IPS-NIHi7 (cell line): Measurements from ENCODE around the gene OPHN1.

Experiments used
- DNase-seq: peaks from one replicate; pipeline ENCODE4 v3.0.0; 2012; ENCODE audit warnings: mixed read lengths; ENCODE audit errors: extremely low spot score

OPHN1 gene, protein sequence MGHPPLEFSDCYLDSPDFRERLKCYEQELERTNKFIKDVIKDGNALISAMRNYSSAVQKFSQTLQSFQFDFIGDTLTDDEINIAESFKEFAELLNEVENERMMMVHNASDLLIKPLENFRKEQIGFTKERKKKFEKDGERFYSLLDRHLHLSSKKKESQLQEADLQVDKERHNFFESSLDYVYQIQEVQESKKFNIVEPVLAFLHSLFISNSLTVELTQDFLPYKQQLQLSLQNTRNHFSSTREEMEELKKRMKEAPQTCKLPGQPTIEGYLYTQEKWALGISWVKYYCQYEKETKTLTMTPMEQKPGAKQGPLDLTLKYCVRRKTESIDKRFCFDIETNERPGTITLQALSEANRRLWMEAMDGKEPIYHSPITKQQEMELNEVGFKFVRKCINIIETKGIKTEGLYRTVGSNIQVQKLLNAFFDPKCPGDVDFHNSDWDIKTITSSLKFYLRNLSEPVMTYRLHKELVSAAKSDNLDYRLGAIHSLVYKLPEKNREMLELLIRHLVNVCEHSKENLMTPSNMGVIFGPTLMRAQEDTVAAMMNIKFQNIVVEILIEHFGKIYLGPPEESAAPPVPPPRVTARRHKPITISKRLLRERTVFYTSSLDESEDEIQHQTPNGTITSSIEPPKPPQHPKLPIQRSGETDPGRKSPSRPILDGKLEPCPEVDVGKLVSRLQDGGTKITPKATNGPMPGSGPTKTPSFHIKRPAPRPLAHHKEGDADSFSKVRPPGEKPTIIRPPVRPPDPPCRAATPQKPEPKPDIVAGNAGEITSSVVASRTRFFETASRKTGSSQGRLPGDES

DNA sequence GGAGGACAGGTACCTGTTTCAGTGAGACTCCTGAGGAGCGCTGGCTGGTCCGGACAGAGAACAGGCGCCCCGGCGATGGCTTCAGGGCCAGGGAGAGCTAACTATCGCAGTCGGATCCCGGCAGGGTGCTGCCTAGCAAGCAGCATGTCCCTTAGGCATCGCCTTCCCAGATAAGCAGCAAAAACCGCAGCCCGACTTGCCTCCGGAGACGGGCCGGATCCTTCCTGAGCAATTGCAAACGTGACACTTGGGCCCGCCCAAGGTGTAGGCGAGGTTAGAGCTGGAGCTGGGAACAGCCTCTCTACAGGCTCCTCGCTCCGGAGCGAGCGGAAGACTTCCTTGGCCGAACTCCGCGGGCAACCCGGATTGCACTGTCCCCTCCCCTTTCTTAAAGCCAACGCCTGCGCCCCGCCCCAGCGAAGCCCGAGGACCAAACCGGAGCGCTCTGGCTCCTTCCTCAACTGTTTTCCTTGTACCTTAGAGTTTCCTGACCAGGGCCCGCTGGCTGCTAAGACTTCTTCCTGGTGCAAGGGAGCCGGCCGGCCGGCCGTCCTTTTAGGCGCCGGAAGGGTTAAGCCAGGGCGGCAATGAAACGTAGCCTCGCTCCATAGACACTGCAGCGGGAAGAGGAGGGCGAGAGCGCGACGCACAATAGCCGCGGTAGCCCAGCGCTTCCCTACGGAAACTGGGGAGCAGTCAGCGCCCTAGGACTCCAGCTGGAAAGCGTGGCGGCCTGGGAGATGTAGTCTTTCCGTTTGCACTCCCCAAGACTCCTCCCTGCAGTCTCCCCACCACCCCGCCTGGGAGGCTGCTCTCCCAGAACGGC lies at the start of gene OPHN1:
OPHN1 (minus strand) TSS at position 341 of the 826 bp plus-strand sequence. CDS start 475 bp downstream, outside the sequence.
- peak; percentile 66 for DNase-seq

DNA sequence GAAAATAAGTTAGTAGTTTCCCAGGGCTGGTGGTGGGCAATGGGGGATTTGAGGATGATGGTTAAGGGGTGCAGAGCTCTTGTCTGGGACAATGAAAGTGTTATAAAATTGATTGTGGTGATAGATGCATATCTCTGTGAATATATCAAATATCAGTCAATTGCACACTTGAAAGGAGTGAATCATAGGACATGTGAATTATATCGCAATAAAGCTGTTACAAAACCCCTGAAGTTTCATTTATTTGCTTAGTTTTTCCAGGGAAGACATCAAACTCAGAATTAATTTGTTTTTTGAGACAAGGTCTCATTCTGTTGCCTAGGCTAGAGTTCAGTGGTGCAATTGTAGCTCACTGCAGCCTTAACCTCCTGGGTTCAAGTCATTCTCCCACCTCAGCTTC lies 47.7 kb upstream of the OPHN1 start:
- DNase-seq = no peak

DNA sequence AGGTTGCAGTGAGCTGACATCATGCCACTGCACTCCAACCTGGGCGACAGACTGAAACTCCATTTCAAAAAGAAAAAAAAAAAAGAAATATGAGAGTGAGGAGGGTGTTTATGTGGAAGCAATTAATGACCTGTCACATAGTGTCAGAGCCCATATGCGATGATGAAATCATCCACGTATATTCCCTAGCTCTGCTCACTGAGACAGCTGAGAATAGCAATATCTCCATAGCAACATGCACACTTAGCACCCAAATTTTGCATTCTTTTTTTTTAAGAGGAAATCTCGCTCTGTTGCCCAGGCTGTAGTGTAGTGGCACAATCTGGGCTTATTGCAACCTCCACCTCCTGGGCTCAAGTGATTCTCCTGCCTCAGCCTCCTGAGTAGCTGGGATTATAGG lies 31.5 kb upstream of the OPHN1 start:
- DNase-seq = no peak

DNA sequence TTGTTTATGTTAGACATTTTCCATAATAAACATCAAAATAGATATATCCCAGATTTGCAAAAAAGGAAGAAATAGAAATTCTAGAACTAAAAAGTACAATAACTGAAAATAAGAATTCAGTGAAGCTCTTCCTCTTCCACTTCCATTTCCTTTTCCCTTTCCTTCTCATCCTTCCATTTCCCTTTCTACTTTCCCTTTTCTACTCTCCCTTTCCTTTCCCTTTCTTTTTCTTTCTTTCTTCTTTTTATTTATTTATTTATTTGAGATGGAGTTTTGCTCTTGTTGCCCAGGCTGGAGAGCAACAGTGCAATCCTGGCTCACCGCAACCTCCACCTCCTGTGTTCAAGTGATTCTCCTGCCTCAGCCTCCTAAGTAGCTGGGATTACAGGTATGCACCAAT lies 30.6 kb upstream of the OPHN1 start:
- DNase-seq = no peak

DNA sequence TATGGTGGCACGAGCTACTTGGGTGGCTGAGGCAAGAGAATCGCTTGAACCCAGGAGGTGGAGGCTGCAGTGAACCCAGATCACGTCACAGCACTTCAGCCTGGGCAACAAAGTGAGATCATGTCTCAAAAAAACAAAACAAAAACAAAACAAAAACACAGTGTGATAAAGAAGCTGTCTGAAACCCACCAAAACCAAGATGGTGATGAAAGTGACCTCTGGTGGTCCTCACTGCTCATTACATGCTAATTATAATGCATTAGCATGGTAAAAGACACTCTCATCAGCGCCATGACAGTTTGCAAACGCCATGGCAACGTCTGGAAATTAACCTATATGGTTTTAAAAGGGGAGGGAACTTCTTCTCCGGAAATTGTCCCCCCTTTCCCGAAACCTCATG lies 29.4 kb upstream of the OPHN1 start:
- no peak for DNase-seq

DNA sequence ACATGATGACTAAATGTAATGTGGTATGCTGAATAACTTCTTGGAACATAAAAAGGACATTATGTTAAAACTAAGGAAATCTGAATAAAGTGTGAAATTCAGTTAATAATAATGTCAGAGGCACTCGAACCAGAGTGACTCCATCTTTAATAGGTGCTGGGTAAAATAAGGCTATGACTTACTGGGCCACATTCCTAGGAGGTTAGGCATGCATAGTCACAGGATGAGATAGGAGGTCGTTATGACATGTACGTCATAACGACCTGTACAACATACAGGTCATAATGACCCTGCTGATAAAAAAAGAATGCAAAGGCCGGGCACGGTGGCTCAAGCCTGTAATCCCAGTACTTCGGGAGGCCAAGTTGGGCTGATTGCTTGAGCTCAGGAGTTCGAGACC lies 28.9 kb upstream of the OPHN1 start:
- no peak for DNase-seq

DNA sequence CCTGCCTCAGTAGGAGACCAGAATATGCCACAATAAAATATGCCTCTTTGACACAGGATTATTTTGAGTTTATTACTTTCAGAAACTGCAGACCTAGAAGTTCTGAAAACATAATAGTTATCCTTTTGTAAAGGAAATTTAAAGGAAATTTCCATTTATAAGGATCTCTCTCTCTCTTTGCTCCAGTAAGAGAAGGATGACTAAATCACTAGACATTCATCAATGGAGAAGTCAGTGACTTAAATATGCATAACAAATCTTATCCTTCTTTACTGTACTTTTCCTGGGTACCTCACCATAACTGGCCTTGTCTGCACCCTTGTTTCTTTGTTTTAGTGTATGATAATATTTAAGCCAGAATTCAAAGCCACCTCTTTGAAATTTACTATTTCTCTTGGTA lies 28.3 kb upstream of the OPHN1 start:
- DNase-seq = no peak

DNA sequence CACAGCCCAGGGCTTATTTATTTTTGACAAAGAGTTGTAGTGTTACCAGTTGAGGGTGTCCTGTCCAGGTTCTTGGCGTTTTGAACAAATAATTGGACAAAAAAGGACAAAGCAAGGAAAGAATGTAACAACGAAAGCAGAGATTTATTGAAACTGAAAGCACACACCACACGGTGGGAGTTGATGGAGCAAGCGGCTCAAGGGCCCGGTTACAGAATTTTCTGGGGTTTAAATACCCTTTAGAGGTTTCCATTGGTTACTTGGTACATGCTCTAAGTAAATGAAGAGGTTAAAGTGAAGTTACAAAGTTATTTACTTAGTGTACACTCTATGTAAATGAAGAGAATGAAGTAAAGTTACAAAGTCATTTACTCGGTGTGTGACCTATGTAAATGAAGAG lies 27.8 kb upstream of the OPHN1 start:
- no peak for DNase-seq

DNA sequence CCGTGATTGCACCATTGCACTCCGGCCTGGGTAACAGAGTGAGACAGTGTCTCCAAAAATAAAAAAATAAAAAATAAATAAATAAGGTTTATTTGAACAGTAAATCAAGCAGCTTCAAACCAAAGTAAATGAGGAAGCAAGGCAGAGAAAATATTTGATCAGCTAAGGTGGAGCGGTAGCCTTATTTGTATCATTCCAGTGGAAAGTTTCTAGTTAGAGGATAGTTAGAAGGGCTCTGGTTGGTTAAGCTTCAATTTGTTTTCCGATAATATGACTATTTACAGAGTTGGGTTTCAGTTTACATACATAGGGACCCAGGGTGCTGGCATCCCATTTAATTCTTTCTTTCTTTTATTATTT lies 21.8 kb upstream of the OPHN1 start:
- no peak for DNase-seq

DNA sequence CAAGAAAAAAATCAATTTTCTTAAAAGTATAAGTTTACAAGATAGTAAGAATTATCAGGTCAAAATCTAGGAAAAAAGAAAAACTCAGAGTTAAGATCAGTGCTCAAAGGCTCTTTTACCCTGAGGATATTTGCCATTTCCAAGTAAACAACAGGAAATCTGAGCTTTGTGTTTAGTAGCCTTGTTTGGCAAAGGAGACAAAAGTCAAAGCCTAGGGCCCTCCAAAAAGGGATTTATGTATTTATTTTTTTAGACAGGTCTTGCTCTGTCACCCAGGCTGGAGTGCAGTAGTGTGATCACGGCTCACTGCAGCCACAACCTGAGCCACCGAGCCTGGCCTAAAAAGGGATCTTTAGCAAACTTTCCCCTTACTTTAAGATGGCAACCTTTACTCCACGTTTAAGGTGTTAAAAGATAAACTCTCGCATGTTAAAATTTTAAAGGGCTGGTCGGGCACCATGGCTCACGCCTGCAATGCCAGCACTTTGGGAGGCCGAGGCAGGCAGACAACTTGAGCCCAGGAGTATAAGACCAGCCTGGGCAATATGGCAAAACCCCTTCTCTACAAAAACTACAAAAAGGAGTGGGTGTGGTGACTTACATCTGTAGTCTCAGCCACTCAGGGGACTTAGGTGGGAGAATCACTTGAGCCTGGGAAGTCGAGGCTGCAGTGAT lies 21.3 kb upstream of the OPHN1 start:
- no peak for DNase-seq

DNA sequence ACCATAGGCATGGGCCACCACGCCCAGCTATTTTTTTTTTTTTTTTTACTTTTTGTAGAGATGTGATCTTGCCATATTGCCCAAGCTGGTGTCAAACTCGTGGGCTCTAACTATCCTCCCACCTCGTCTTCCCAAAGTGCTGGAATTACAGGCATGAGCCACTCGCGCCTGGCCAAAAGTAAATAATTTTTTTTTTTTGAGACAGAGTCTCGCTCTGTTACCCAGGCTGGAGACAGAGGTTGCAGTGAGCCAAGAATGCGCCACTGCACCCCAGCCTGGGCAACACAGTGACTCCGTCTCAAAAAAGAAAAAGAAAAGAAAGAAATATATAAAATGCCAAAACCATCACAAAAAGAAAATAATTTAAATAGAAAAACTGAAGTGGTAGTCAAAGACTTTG lies 18.4 kb upstream of the OPHN1 start:
- DNase-seq = no peak

DNA sequence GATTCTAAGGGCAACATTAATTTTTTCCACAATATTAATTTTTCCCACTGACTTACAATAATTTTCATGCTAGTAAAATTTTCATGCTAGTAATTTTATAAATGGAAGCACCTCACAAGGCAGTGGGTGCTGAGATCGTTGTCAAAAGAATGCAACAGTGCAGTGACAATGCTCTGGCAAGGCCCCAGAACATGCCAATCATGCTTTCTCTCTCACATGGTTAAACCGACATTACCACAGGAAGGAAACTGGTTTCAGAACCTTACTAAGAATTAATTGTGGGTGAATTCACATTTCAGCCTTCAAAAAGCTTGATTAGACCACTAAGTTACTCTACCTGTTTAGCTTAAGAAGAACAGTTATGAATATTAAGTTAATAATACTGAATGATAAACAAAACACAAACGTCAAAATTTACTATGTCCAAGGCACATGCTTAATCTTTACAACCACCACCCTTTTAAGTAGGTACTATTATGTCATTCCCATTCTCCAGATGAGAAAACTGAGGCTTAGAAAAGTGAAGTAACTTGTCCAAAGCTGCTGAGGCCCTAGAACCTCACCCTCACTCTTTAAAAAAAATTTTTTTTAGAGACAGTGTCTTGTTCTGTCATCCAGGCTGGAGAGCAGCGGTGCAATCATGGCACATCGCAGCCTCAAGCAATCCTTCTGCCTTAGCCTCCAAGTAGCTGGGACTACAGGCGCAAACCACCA lies 10.0 kb upstream of the OPHN1 start:
- DNase-seq = no peak

DNA sequence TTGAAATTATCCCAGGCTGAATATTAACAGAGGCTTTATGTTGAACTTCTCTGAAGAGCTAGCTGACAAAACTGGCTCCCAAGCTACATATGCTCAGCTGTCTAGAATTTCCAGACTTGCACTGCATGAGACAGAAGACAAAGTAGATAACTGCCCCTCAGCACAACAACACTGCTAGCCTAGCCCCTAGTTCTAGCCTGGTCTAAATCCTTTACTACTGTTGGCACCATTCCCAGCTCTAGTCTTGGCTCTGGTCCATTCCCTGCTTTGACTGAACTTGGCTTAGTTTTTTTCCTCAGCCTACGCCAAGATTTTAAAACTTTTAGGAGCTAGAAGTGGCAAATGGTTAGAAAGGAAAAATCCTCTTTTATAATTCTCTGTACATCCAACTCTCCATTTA lies 7.6 kb upstream of the OPHN1 start:
- no peak for DNase-seq

DNA sequence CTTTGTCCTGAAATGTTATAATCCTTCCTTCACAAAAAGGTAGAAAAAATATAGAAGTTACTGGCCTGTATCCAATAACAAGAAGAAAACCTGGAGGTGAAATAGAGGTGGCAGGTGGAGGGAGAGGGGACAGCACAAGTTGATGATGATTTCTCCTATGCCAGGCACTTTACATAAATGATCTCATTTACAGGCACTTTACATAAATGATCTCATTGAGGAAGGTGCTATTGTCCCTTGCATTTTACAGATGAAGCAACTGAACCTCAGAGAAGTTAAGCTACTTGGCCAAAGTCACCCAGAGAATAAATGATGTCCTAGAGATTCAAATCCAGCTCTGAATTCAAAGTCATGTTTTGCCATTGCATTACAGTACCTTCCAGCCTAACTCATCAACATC lies 7.1 kb upstream of the OPHN1 start:
- DNase-seq = no peak

DNA sequence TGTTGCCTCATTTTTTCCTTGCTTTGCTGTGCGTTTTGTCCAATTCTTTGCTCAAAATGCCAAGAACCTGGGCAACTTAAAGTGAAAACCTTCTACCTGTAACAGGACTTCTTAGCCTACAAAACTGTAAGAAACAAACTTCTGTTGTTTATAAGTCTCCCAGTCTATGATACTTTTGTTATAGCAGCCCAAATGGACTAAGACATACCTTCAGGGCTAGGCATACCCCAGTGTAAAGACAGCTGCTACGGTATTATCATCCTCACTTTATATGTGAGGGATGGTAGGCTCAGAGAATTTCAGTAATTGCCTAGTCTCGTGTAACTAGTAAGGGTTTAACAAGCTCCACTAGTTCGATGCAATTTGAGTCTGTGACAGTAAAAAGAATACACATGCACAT lies 6.0 kb upstream of the OPHN1 start:
- DNase-seq = no peak

DNA sequence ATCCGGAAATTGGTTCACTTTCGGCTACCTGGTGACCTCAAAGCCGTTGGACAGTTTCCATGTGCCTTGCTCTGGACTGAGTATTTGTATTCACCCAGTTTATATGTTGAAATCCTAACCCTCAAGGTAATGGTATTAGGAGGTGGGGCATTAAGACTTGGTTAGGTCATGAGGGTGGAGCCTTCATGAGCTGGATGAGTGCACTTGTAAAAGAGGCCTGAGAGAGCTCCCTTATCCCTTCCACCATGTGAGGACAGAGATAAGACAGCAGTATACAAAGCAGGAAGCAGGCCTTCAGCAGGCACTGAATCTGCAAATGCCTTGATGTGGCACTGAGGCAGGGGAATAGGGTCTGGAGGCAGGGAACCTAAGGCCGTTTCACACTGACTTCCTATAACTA lies 5.3 kb upstream of the OPHN1 start:
- no peak for DNase-seq

DNA sequence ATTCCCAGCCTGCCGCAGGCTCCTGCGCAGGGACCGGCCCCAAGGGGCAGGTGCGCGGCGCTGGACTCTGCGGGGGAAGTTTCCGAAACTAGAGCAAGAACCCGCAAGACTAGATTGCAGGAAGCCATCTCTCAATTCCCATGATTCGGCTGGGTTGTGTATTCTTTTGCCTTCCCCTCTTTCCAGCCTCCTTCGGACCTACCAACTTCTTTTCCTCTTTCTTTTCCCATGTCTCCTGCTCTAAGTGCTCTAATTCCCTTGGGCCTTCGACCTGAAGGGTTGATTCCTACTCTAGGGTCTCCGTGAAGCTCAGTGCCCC lies 645 bp upstream of the OPHN1 start:
- DNase-seq = no peak

DNA sequence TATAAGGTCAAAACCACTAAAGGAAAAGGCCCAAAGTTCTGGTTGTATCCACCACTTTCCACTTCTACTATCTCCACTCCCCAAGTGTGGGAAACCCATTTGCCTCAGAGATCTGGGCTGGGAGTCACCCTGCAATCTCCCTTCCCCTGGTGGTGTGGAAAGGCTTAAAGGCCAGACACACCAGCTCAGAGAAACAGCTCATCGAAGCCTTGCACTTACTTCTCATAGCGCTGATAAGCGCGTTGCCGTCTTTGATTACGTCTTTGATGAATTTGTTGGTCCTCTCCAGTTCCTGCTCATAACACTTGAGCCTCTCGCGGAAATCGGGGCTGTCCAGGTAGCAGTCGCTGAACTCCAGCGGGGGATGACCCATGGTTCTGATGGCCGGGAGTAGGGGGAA lies 647 bp downstream of the OPHN1 start:
- no peak for DNase-seq

DNA sequence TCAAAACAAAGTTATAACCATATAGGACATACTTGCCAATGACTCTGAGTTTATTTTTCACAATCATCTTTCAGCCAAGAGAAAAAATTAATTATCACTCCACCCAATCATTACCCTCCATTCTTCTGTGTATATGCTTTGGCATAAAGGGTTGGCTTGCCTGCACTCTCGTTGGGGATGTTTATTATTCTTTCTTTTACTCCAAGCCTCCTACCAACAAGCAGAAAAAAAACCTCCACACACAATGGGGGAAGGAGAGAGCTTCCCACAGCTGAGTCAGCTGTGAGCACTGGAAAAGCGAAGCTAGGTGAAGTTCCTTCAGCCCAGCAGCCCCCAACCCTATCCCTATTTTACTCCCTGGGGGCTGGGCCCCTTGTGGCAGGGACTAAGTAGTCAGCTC lies 1.5 kb downstream of the OPHN1 start:
- no peak for DNase-seq

DNA sequence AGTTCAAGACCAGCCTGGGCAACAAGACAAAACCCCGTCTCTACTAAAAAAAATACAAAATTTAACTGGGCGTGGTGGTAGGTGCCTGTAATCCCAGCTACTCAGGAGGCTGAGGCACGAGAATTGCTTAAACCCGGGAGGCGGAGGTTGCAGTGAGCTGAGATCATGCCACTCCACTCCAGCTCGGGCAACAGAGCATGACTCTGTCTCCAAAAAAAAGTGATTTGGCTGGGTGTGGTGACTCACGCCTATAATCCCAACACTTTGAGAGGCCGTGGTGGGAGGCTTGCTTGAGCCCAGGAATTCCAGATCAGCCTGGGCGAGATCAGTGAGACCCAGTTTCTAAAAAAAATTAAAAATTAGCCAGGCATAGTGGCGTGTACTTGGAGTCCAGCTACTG lies 4.1 kb downstream of the OPHN1 start:
- no peak for DNase-seq

DNA sequence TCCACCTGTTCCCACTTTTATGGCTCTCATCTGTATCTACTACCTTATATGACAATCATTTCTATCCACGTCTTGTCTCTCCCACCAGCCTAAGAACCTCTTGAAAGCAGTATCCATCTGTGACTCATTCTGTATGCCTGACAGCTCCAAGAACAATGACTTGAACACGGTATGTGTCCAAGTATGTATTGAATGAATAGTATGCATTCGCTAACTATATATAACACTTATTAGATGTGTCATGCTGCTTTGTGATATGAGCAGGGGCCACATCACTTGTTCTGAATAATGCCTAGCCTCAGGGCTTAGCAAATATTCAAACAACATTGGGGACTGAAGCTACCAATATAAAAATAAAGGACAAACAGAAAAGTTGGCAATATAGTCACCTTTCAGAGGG lies 4.9 kb downstream of the OPHN1 start:
- DNase-seq = no peak
